ENCODE results near the gene LOXL3.

Gene LOXL3

DNA sequence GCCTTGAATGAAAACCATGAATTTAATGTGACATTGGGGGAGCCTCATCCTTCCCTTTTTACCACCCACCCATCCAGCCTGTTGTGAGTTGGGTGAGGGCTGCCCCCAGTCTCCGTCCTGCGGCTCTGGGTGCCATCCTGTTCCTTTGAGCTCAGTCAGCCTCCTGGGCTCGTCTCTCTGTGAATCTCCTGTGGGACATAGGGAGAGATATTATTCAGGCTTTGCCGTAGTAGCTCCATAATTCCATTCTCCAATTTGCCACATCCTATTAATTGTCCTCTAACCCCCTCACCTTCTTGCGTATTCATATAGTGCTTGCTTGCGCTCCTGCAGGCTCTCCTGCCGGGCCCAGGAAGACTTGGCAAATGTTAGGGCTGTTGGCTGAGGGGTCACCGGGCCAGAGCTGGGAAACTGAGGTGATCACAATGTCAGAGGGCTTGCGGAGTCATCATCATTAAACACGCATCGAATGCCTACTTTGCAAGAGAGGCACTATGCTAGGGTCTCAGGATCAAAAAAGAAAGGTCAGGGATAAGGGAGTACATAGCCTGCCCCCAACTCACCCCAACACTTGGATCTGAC lies 27.0 kb downstream of the LOXL3 start:
- DNase-seq = no peak

DNA sequence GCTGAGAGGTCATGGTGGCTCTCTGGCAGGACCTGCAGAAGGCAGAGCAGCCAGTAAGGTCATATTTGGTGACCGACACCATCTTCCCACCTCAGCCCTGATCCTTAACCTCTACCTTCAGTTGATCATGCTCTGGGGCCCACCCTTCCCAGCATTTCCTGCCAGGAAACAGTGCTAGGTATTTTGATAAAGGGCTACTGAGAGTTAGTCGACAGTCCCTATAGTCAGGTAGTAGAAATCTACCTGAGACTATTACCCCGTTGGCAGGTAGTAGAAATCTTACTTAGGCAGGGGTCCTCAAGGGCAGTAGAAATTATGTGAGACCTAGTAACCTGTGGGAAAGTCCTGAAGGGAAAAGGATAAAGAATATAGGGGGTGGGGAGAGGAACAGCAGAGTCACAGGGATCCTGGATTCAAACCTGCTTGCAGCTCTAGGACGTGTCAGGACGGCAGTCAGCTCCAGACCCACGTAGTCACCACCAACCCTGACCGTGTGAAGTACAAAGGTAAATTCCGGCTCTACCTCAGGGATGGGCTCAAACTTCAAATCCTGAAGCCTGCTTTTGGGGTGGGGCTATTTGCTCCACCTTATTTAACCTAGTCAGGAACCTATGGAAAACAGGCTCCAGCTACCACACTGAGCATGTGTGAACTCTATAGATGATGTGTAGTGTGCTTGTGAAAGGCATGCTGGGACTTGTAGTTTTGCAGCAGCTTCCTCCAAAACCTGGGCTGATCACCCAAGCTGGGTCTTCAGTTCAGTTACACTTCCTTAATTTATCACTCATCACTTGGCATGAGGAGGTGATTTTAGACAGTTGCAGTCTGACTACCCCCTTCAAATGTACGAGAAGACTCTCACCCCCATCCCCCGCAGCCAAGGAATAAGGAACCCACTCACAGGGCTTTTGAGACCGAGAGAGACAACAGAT lies 27.8 kb downstream of the LOXL3 start, which contains the start of gene DQX1:
Gene DQX1 (minus strand): TSS at position 515 of the 932 bp plus-strand sequence. CDS start 502 bp downstream, at position 13.
- no peak for DNase-seq

DNA sequence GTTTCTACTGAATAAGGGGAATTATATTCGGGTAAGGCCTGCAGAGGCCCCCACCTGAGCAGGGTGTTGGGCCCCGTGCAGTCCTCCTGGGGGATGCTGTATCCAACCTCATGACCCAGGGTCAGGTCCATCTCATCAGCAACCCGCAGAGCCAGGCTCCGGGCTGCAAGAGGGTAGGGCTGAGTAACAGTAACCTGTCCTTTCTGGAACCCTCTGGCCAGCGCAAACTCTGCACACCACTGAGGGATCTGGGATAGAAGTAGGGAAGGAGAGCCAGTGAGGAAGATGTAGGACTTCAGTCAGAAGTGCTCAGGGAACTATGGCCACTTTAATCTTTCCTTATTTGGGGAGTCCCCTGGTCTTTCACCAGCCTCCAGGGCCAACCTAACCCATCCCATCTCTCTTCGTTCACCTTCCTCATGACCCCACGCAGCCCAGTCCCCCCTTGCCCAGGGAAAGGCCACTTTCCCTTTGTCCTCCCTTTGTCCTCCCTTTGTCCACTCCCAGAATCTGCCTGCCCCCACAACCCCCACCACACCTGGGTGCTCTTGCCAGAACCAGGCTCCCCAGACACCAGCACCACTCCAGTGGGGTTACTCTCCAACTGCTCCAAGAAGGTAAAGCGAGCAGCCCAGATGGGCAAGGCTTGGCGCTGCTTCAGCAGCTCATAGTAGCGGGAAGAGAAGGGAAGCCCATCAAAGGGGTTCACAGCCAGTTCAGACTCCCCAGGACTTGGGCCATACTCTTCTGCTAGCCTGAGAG lies 28.6 kb downstream of the LOXL3 start:
- no peak for DNase-seq

DNA sequence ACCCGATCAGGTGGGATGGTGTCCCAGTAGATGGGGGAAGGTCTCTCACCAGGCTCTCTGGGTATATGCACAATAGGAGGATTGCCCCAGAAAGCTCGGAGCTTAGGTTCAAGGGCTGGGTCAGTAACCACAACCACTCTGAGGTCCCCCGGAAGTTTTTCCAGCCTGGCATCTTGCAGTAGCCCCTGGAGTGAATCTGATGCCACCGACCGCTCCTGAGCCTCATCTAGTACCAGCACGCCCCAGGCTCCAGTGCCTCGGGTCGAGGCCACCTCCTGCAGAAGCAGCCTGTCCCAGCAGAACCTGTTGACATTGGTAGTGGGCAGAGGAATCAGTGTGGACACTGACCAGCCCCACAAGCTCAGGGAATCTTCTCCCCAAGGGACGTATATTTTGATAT lies 29.7 kb downstream of the LOXL3 start:
- DNase-seq = no peak

DNA sequence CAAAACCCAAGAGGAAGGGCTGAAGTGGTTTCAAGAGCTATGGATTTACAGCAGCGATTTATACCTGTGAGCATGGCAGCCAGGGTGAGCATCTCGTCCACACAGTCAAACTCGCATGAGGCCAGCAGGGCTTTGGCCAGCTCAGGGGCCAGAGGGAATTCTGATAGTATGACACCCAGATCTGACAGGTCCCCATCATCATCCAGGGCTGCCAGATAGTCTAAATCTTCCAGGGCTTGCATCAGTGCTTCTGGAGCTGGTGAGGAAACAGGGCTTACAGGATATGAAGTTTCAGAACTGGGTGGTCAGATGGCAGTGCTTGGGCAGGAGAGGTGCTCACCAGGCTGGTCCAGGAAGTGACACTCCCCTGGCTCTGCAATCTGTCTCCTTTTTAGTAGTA lies 31.2 kb downstream of the LOXL3 start:
- no peak for DNase-seq

DNA sequence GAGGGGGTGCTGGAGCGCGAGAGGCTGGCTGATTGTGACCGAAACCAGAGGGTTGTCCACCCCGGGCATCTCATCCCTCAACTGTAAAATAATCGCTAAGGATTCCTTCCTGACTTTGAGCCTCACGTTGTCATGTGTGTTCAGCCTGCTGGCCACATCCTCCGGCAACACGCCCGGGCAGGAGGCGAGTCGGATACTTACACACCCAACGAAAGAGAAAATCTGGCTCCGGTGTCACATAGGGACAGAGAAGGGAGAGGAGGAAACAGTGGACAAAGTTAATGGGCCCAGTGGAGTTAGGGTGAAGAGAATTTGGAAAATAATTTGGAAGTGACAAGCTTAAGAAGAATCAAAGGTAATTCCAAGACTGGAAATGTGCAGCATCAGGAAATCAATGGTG lies 37.1 kb downstream of the LOXL3 start:
- no peak for DNase-seq

DNA sequence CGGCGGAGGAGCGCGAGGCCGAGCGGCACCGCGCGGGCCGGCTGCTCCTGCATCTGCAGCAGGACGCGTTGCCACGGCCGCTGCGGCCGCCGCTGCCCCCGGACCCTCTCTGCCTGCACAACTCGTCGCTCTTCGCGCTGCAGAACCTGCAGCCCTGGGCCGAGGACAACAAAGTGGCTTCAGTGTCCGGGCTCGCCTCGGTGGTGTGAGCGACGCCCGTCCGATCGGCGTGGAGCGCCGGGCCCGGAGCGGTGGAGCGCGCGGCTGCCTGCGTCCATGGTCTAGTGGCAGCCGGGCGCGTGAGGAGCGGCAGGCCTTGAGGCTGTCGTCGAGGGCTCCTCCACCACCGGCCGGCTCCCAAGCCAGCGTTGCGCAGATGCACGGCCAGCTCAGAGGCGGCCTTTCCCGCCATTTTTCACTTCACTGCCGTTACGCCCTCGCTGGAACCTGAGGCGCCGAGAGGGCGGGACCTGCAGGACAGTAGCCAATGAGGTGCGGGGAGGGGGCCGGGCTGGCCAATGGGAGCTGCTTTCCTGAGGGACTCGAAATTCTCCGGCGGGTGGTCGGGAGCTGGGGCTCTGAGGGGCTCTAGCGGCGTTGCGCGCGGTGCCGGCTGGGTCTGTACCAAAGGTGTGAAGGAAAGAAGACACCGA lies 37.6 kb downstream of the LOXL3 start:
- DNase-seq = peak; percentile 84

DNA sequence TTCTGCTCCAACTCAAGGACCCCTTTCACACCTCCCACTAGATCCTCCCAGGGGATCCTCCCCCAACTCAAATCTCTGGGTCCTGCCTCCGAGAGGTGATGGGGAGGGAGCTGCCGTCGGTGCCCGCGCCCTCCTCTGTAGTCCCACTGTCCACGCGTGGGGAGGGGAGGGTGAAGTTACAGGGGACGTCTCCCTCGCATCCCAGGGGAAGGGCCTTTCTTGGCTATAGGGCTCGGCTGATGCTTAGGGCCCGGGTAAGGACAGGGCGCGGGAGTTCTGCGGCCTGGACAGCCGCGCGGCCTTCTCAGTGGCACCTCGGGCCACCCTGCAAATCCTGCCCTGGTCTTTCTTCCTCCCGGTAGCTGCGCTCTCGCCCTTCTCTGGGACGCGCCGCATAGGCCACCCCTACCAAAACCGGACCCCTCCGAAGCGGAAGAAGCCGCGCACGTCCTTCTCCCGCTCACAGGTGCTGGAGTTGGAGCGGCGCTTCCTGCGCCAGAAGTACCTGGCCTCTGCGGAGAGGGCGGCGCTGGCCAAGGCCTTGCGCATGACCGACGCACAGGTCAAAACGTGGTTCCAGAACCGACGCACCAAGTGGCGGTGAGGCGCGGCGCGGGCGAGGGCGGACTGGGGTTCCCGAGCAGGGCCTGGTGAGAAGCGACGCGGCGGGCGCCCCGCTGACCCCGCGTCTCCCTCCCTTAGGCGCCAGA lies 38.3 kb downstream of the LOXL3 start:
- peak; percentile 37 for DNase-seq

DNA sequence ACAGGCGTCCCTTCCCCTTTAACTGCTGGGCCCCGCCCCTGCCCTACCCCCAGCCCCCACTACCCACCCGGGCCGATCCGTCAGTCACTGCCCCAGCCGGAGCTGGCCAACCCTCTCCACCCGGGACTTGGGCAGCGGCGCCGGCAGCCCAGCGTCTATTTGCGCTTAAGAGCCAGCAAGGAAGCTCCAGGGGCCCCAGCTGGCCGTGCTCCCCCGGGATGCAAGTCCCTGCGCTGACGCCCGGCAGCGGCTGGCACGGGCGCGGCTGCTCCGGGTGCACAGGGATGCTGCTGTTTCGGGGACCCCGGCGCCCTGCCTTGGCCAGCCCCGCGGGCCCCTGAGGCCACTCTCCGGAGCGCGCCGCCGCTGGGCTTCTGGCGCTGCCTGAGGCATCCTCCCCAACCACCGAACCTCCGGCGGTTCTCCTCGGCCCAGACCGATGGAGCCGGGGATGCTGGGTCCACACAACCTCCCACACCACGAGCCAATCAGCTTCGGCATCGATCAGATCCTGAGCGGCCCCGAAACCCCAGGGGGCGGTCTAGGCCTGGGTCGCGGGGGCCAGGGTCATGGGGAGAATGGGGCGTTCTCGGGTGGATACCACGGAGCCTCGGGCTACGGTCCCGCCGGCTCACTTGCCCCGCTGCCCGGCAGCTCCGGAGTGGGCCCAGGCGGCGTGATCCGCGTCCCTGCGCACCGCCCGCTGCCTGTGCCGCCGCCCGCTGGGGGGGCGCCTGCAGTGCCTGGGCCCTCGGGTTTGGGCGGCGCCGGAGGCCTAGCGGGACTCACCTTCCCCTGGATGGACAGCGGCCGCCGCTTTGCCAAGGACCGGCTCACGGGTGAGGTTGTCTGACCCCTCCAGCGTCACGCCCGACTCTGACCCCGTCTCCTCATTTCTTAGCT lies 39.1 kb downstream of the LOXL3 start, which contains the start of gene TLX2:
Gene TLX2 (plus strand): TSS at position 83 of the 903 bp plus-strand sequence. CDS start 357 bp downstream, at position 440.
- peak; percentile 32 for DNase-seq

DNA sequence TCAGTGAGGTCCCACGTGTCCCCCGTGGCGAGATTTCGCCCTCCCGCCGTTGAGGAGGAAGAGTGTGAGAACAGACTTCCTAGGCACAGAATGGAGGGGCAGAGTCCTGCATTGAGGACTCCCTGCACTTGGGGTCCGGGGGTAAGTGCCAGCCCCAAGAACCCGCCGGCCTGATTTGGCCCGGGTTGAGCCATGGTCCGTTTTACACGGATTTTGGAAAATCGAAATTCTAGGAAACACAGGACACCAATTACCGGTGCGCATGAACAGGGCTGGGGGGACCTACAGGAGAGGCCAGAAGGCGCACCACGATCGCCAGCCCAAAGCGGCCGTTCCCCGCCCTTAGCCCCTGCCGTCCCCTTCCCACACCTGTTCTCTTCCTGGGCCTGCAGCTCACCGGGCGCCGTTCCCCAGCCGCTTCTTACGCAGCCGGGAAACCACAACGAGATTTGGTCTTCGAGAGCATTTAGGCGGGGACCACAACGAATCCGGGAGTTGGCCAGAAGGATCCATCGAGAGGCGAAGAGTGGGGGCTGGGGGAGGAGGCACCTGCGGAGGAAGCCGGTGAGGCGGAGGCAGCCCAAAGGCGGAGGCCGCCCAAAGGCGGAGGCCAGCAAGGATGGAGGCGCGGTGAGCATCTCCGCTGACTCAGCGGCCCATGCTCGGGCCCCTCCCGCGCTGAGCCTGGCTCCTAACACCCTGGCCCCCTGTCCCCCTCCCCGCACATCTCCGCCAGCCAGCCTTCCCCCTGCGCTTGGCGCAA lies 40.0 kb downstream of the LOXL3 start:
- peak; percentile 50 for DNase-seq

DNA sequence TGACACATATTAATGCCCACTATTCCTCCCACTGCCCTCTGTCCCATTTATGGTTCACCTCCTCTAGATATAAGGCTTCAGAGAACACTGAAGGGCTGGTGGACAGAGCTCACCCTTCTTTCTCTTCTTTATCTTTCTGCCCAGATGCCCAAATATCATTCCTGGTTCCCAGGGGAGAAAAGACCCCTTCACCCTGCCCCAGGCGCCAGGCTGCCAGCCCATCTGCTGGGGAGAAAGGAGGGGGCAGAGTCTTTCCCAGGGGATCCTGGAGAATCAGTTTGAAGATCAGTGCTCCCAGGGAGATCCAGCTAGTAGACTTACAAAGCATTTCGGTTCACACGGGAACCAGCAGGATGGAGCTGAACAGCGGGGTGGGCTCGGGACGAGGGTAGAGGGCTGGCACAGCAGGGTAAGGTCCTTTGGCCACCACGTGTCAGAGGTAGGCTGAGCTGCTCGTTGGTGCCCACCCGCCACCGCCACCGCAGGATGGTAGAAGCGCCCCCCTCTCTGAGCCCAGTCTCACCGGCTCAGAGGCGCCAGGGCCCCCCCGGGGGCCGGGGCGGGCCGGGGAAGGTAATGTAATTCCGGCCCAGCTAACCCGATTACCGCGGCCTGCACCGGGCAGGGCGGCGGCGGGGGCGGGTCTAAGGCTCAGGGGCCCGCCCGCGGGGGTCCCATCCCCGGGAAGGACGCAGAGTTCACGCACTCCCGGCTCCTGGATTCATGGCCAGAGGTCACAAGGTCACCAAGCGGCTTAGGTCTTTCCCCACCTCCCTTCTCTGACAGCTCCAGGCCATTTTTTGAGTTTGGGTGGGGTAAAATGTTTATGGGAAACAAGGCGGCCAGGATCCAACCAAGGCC lies 40.8 kb downstream of the LOXL3 start:
- no peak for DNase-seq

DNA sequence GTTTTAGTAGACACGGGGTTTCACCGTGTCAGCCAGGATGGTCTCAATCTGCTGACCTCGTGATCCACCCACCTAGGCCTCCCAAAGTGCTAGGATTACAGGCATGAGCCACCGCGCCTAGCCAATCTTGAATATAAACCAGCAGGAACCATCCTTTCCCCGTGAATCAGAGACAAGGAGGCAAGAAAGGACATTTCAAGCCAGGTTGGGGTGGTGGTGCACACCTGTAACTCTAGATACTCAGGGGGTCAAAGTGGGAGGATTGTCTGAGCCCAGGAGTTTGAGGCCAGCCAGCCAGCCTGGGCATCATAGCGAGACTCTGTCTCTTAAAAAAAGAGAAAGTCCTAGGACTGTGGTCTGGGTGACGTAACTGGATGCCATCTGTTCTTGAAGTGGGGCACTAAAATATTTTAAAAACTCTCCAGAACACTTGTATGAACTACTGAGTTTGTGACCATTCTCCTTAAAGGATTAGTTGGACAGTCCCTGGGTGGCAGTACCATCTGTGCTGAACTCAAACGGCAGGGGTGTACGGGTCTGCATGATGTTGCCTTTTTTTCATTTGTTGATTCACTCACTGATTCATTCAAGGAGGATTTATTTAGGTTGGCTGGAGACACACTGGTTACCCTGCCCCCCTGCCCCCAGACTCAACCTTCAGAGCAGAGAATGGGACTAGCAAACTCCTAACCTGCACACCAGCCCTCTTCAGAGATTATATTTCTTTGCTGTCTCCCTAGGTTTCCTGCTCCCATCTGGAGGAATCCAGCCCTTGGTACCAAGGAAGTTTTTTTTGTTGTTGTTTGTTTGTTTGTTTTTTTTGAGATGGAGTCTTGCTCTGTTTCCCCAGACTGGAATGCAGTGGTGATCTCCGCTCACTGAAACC lies 42.4 kb downstream of the LOXL3 start:
- no peak for DNase-seq

DNA sequence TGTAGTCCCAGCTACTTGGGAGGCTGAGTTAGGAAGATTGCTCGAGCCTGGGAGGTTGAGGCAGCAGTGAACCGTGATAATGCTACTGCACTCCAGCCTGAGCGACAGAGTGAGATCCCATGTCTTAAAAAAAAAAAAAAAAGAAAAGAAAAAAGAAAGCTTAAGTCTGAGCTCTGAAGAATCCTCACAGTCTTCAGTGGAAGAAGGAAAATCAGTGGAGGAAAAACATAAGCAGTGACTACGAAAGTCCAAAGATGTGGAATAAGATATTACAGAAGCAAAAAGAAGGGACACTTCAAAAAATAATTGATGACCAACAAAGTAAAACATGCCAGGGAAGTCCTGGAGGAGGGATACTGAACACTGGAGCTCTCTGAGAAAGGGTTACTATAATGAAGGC lies 43.5 kb downstream of the LOXL3 start:
- no peak for DNase-seq

DNA sequence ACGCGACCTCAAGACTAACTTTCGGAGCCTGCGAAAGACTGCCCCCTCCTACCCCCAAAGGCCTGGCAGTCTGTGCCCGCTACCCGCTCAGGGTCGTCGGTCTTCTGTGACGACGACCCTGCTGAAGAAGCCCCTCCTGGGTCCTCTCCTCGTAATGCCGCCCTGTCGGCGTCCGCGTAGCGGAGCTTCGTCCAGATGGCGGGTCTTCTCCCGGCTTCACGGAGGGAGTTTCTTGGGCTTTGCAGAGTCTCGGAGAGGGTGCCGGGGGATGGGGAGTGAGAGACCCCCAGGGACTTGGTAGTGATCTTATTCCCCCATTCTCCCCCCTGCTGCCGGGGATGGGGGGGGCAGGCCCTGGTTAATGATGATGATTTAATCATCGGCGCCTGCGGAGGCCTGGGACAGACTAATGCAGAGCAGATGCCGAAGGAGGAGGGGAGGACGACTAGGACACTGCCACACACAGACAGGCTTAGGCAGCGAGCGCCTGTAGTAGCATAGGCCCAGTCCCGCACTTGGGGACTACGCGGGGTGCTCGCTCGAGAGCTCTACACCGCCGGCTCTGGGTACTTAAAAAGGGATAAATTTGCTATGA lies 45.7 kb downstream of the LOXL3 start:
- DNase-seq = peak; percentile 25

DNA sequence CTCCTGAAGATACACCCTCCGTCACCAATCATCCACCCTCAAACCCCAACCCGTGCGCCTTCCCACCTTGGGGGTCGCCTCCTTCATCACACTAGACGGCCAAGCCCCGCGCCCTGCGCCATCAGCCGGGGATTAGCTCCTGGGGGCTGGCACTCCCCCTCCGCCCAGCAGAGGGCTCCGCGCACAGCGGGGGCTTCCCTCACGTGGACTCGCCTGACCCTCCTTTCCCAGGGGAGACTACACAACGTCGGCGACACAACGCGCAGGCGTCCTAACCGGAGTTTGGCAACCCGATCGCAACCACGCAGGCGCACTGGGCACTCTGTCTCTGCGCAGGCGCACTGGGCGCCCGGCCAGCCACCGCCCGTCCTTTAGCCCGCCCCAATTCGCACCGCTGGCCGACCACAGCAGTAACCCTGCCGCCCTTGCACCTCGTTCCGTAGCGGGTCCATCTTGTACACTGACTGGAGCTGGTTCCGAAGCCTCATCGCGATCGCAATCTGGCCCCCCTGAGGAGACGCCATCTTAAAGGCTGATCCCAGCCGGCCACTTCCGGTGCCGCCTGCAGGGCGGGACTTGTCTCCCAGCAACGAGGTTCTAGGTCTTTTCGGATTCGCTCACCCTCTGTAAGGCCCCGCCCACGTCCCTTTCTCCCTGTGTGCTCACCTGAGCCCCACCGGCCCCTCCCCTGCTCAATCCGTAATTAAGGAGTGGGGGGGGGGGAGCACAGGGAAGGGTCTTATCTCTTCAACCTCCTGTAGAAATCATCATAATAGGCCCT lies 46.4 kb downstream of the LOXL3 start, which contains the start of gene PCGF1:
Gene PCGF1 (minus strand): TSS at position 551 of the 781 bp plus-strand sequence. CDS start 27 bp downstream, at position 524.
- peak; percentile 100 for DNase-seq

DNA sequence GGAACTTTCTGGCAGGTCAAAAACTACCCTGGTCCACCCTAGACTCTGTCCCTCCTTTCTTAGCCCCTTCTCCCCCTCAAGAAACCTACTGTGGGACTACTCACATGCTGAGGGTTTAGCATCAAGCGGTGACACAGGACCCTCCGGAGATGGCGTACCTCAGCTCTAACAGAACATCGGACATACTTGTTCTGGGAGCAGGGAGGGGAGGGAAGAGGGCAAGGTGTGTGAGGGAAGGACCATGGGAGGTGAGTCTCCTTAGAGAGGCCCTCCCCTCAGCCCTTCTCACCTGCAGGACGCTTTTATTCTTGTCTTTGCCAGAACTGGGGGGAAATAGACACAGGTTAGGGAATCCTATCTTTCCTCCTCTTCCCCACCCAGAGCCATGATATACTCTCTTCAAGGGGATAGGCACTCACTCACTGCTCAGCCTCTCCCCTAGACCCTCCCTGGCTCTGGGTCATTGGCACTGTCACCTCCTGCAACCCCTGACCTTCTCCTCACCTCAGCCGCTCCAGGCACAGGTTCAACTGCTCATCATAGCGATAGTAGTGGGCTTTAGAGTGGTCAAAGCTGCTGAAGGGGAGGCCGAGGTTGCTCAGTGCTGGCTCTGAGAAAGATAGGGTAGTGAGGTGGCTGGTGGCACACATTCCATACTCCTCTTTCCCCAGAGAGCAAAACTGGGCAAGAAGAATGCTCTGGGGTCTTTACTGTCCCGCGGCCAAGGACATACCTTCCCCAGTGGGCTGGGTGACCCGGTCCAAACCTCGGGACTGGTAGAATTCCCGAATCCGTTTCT lies 48.1 kb downstream of the LOXL3 start:
- no peak for DNase-seq

Data from stimulated activated CD4-positive, alpha-beta T cell treated with anti-CD3 and anti-CD28 coated beads, Interleukin-15, amount 100 ng/mL, for 24 hours (primary cell).